GM18511 (cell line): ENCODE data around the gene MYH15.

Experiments used
- ATAC-seq: cut with Tn5 transposase; IDR thresholded peaks from one replicate; pipeline ENCODE4 v1.9.1; 2021; ENCODE audit warnings: mild to moderate bottlenecking, moderate library complexity; ENCODE audit not compliant: unreplicated experiment

The MYH15 gene

DNA sequence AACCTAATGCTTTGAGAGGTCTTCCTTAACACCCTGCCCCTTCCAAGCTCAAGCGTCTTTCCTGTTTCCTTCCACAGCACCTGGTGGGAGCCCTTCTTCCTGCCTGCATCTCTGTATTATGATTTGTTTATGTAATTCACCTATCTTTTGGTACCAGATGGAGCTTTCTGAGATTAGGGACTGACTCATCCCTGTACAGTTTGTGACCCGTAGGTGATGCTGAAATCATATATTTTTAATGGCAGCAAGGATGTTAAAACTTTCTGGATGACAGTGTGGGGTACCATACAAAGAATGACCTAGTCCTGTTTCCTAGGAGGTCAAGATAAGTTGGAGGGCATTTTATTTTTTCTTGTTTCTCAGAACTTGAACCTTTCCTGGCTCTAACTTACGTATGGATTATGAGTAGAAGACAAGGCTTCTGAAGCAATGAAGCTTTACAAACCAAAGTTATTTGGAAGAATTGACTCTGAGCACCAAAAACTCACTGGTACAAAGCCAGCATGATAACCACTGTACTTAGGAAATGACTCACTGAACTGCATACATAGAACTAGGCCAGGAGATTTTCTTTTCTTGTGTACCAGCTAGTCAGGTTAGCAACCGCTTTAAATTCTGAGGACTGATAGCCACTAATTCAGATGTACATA, 167.4 kb downstream of the MYH15 start:
- ATAC-seq, result peak; percentile 56

DNA sequence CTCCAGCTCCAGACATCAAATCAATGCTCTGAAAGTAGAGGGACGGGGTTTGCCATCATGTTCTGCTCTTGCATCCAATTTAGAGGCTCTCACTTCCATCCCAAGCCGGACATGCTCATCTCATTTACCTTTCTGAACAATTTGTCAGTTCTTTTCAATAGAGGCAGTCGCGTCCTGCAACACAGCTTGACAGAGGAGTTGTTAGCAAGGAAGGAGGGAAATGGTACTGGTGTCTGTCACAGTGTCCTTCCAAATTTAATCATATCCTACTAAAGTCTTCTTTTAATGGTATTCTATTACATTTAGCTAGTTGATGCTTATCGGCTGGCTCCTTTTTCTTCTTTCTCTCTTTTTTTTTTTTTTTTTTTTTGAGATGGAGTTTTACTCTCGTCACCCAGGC, 168.5 kb downstream of the MYH15 start:
- ATAC-seq, result no peak

GRCh38 chr3:108338901-108339545, 171.4 kb downstream of the MYH15 start:
- ATAC-seq, result peak; percentile 76

GRCh38 chr3:108334701-108335100, 175.7 kb downstream of the MYH15 start:
- ATAC-seq, result no peak

DNA sequence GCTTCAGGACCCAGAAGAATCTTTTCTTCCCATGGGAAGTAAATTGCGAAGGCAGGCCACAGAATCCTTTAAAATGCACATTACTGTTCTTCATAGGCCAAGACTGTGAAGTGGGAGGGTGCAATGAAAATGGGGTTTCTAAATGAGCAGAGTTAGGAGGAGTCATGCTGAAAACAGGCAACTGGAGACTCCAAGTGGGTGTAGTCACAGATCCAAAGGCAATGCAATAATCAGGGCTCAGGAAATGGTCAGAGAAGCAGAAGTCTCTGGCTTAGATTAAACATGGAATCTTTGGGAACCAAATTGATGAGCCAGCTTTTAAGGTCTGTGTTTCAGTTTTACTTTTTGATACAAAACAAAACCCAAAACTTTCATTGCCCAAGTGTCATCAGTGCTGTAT, 176.4 kb downstream of the MYH15 start:
- ATAC-seq, result no peak

DNA sequence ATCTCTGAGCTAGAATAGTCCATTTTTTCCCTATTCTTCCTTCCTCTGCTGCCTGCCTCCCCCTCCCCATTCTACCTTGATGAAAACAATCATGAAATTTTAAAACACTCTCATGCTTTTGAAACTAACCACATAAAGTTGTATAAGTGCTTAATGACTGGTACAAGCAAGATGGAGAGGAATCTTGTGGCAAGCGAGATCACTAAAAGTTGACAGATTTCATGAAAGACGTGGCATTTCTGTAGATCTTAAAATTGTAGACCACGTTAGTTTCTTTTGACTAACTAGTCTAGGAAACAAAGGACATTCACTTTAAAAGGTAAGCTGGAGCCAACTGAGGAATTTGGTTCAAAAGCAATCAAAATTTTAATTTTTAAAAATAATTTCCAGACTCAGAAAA, 178.6 kb downstream of the MYH15 start:
- no peak for ATAC-seq
